ENCODE data around the gene APCDD1. TPM values are rescaled to one million over a fixed set of nuclear protein-coding genes. Genes with fewer than 3 reads are reported as not detected.

The APCDD1 gene
- total RNA-seq, 4 donors from 2014 or later, result 7.8 to 13.5 (median 11.9) TPM

- Histone ChIP-seq H3K9me3 (no peaks in the 10 kb centered on the region), H3K4me3 (replicated peaks in 1 of 3) (no peak overlapping the region), H3K36me3 (no peaks in the 10 kb centered on the region), H3K27ac (no peak overlapping the region), H3K27me3 (no peaks in the 10 kb centered on the region), H3K4me1 (no peaks in the 10 kb centered on the region)
- intact Hi-C loops (cut with DNase I), result no loop called here
- WGBS, 2 donors, result 85 to 87% methylated on average over 5 of the region's 5 CpGs
- no peak for TF ChIP-seq CTCF (IDR thresholded peaks at IDR 0.05)
- TF ChIP-seq POLR2A (IDR thresholded peaks at IDR 0.05), result no peak
- no peak for DNase-seq
Observed at GRCh38 chr18:10473132-10473531, 18.7 kb downstream of the APCDD1 start.

GRCh38 chr18:10474309-10474708 is 19.9 kb downstream of the APCDD1 start:
- 94 to 96% methylated on average over 17 of the region's 17 CpGs for WGBS, 2 donors
- intact Hi-C loops (cut with DNase I), result no loop called here
- Histone ChIP-seq H3K9me3 (no peaks in the 10 kb centered on the region), H3K27ac (no peak overlapping the region), H3K27me3 (no peaks in the 10 kb centered on the region), H3K36me3 (no peaks in the 10 kb centered on the region), H3K4me3 (replicated peaks in 1 of 3) (no peak overlapping the region), H3K4me1 (no peaks in the 10 kb centered on the region)
- no peak for DNase-seq
- TF ChIP-seq CTCF (IDR thresholded peaks at IDR 0.05) (no peak), POLR2A (IDR thresholded peaks at IDR 0.05) (no peak)

- TF ChIP-seq POLR2A (IDR thresholded peaks at IDR 0.05) (no peak), CTCF (IDR thresholded peaks at IDR 0.05) (no peak)
Observed at GRCh38 chr18:10475276-10475653, 20.8 kb downstream of the APCDD1 start.

GRCh38 chr18:10475654-10476291 is 21.3 kb downstream of the APCDD1 start:
- no peaks in the 10 kb centered on the region for H3K27me3 ChIP-seq
- 79 to 87% methylated on average over 15 of the region's 15 CpGs for whole genome bisulfite sequencing, 2 donors
- no peak for TF ChIP-seq POLR2A (IDR thresholded peaks at IDR 0.05)
- no peak for TF ChIP-seq CTCF (IDR thresholded peaks at IDR 0.05)
- no peak for DNase-seq
- H3K36me3 ChIP-seq, result no peaks in the 10 kb centered on the region
- no peaks in the 10 kb centered on the region for H3K9me3 ChIP-seq
- H3K4me3 ChIP-seq (replicated peaks in 1 of 3), result no peak overlapping the region
- intact Hi-C loops (cut with DNase I), result no loop called here
- H3K4me1 ChIP-seq, result no peaks in the 10 kb centered on the region
- H3K27ac ChIP-seq, result no peak overlapping the region

More at GRCh38 chr18:10475276-10475653, 20.8 kb downstream of the APCDD1 start:
- Histone ChIP-seq H3K27ac (no peak overlapping the region), H3K4me3 (replicated peaks in 1 of 3) (no peak overlapping the region), H3K27me3 (no peaks in the 10 kb centered on the region), H3K9me3 (no peaks in the 10 kb centered on the region), H3K4me1 (no peaks in the 10 kb centered on the region), H3K36me3 (no peaks in the 10 kb centered on the region)
- DNase-seq, result no peak
- intact Hi-C loops (cut with DNase I), result no loop called here
- WGBS, 2 donors, result 85 to 94% methylated on average over 3 of the region's 3 CpGs

- no peaks in the 10 kb centered on the region for H3K36me3 ChIP-seq
- TF ChIP-seq POLR2A (IDR thresholded peaks at IDR 0.05), result no peak
- no peak for TF ChIP-seq CTCF (IDR thresholded peaks at IDR 0.05)
- H3K4me3 ChIP-seq (replicated peaks in 1 of 3), result no peak overlapping the region
- intact Hi-C loops (cut with DNase I), result no loop called here
- DNase-seq, result no peak
- no peaks in the 10 kb centered on the region for H3K4me1 ChIP-seq
- no peaks in the 10 kb centered on the region for H3K27me3 ChIP-seq
- 68 to 71% methylated on average over 9 of the region's 9 CpGs for WGBS, 2 donors
- no peak overlapping the region for H3K27ac ChIP-seq
- no peaks in the 10 kb centered on the region for H3K9me3 ChIP-seq
Observed at GRCh38 chr18:10476338-10476791, 21.9 kb downstream of the APCDD1 start.

Measured in thyroid gland (tissue), 4 donors.